ENCODE data around the gene GNG2. TPM values are rescaled to one million over a fixed set of nuclear protein-coding genes. Genes with fewer than 3 reads are reported as not detected.

GNG2 gene
- total RNA-seq, 1 experiment from 2014 or later, result 7.0 TPM

DNA sequence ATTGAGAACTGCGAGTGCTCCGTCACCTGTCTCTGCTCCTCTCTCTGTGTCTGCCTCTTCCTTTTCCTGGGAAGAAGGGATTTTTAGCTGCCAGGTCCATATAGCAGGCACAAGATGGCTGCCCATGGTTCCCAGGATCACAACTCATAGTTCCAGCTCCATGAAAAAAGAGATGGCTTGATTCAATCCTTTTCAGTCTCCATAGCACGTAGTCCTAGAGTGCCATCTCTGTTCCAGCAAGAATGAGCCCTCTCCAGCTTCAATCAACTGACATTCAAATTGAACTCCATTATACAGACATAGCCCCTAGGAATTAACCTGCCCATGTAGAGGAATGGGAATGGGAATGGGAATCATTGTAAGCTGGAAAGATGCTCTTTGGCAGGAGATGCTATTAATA, 94.2 kb downstream of the GNG2 start:
- no peak overlapping the region for H3K4ac ChIP-seq (ENCODE audit: low read depth, low read length)
- no peak overlapping the region for H3K9ac ChIP-seq (ENCODE audit: extremely low read depth, insufficient read length, low read length)
- H3K23me2 ChIP-seq (ENCODE audit: insufficient read length, low read depth, low read length, poor library complexity, severe bottlenecking), result no peaks in the 10 kb centered on the region
- no CpG with 5 or more reads among the region's 3 CpGs for WGBS (ENCODE audit: extremely low coverage, insufficient read length, low lambda C conversion rate)
- Mint-ChIP-seq H3K4me1 (no peaks in the 10 kb centered on the region), H3K27ac (no peak overlapping the region), H3K9me3 (peaks cover 16 to 21% of the 10 kb centered on the region in 2 experiments), H3K36me3 (ENCODE audit: insufficient read depth in 1 of 3, low read depth in 3 of 3) (peaks cover 14 to 26% (median 17%) of the 10 kb centered on the region in 3 experiments), H3K27me3 (ENCODE audit: low read depth) (no peaks in the 10 kb centered on the region; the same call in 1 of the 2 replicates), H3K4me3 (no peak overlapping the region)
- H3K79me2 ChIP-seq (ENCODE audit: insufficient read depth, low read length), result no peaks in the 10 kb centered on the region
- H2BK120ac ChIP-seq (ENCODE audit: low read depth, low read length, poor library complexity, severe bottlenecking), result no peak overlapping the region
- TF ChIP-seq CTCF (conservative IDR thresholded peaks at IDR 0.05), result peak; percentile 29; the same call in 1 of the 3 replicates
- H3K9me3 ChIP-seq (ENCODE audit: control insufficient read depth, low read depth, low read length), result peaks cover 4% of the 10 kb centered on the region
- H3K4me1 ChIP-seq (ENCODE audit: insufficient read depth, low read length), result no peaks in the 10 kb centered on the region
- H2AK5ac ChIP-seq (ENCODE audit: insufficient read length, low read length), result no peak overlapping the region
- no peak overlapping the region for H3K4me2 ChIP-seq (ENCODE audit: insufficient read depth, insufficient read length, low read length)
- no peak overlapping the region for H4K91ac ChIP-seq (ENCODE audit: insufficient read length, low read depth, low read length)
- H2BK5ac ChIP-seq (ENCODE audit: insufficient read length, low read length), result no peak overlapping the region
- H3K14ac ChIP-seq (ENCODE audit: insufficient read depth, low read length), result no peak overlapping the region
- no peak overlapping the region for H4K5ac ChIP-seq (ENCODE audit: insufficient read length, low read depth, low read length)
- no peak overlapping the region for H2BK12ac ChIP-seq (ENCODE audit: insufficient read length, low read depth, low read length)
- H4K8ac ChIP-seq (replicated peaks; ENCODE audit: insufficient read length, low read depth, low read length), result no peak overlapping the region
- no peak overlapping the region for H3K56ac ChIP-seq (ENCODE audit: insufficient read length, low read depth, low read length)
- no peak overlapping the region for H2AFZ ChIP-seq (ENCODE audit: low read length)
- H3T11ph ChIP-seq (ENCODE audit: low read length), result no peak overlapping the region
- H3K18ac ChIP-seq (ENCODE audit: insufficient read length, low read depth, low read length), result no peak overlapping the region
- no peak overlapping the region for H3K23ac ChIP-seq (ENCODE audit: insufficient read length, low read depth, low read length)
- DNase-seq, result no peak
- no peak overlapping the region for H2BK15ac ChIP-seq (ENCODE audit: low read depth, low read length)
- H3K79me1 ChIP-seq (ENCODE audit: insufficient read depth, low read depth, low read length, poor library complexity, severe bottlenecking), result no peaks in the 10 kb centered on the region
- no peak overlapping the region for H3K27ac ChIP-seq (ENCODE audit: insufficient read length, low read depth, low read length)
- H4K20me1 ChIP-seq (ENCODE audit: control insufficient read depth, insufficient read depth, insufficient read length), result no peaks in the 10 kb centered on the region
- H2BK20ac ChIP-seq (ENCODE audit: low read depth, low read length, poor library complexity, severe bottlenecking), result no peak overlapping the region
- H3K27me3 ChIP-seq (ENCODE audit: insufficient read depth, low read length), result no peaks in the 10 kb centered on the region
